GM12878 (cell line): Measurements from ENCODE around the gene CELF2. TPM values are rescaled to one million over a fixed set of nuclear protein-coding genes. Genes with fewer than 3 reads are reported as not detected.

Experiments
- ATAC-seq: fragments of 200-7000 bp; cut with Tn5 transposase; 3 replicates; pipeline ENCODE4 v1.9.1; 2020; ENCODE audit warnings: mild to moderate bottlenecking, moderate library complexity
- BruUV-seq: library from RNA; stranded (reverse); fragments of 400-500 nt; replicated peaks from 2 replicates; lab custom pipeline; 2021; lab: Mats Ljungman, UMichigan
- CTCF ChIA-PET: fragments of 300-600 bp; sonication (Branson Sonifier 250); formaldehyde crosslinking; extraction: SDS; loops from one replicate; lab custom pipeline; 2021; ENCODE audit warnings: inconsistent platforms; lab: Yijun Ruan, JAX
- POLR2A ChIA-PET: fragments of 350-600 bp; formaldehyde crosslinking; extraction: SDS; loops from one replicate; lab custom pipeline; 2021; ENCODE audit warnings: inconsistent platforms; lab: Charles Lee
- RAD21 ChIA-PET: fragments of 300-600 bp; sonication (Branson Sonifier 250); formaldehyde crosslinking; loops from one replicate; lab custom pipeline; 2023; ENCODE audit warnings: antibody characterized with exemption; ENCODE audit not compliant: unreplicated experiment; lab: Charles Lee
- SMC1A ChIA-PET: fragments of 300-600 bp; sonication (Branson Sonifier 250); formaldehyde crosslinking; loops from one replicate; lab custom pipeline; 2023; ENCODE audit not compliant: unreplicated experiment, uncharacterized antibody; lab: Charles Lee
- DNase-seq: peaks from one replicate; pipeline ENCODE4 v3.0.0-alpha.2; 2011; ENCODE audit warnings: low read depth, low spot score
- FAIRE-seq: peaks from 3 replicates; lab custom pipeline; 2011; peaks lifted over from hg19 to GRCh38; lab: Jason Lieb, UNC
- H2AFZ ChIP-seq: 2 replicates; pipeline ENCODE4 v1.6.0; 2011; ENCODE audit warnings: low read depth, low read length, control low read depth; ENCODE audit not compliant: control insufficient read depth
- H3K27ac ChIP-seq: 2 replicates; pipeline ENCODE4 v1.5.1; 2011; ENCODE audit warnings: control low read depth; ENCODE audit not compliant: control insufficient read depth, insufficient read depth
- H3K27me3 ChIP-seq, 2 experiments: replicated peaks in 1 of 2; 2 replicates each; pipeline versions ENCODE4 v1.6.0 to v1.6.1; 2011; ENCODE audit warnings: low read length in 1 of 2; ENCODE audit not compliant: control insufficient read depth in 2 of 2, insufficient read depth in 2 of 2
- H3K36me3 ChIP-seq, 2 experiments: 2 replicates each; pipeline ENCODE4 v1.5.1; 2011; ENCODE audit warnings: low read length in 1 of 2; ENCODE audit not compliant: control insufficient read depth in 2 of 2, insufficient read depth in 2 of 2
- H3K4me1 ChIP-seq: 2 replicates; pipeline ENCODE4 v1.6.1; 2011; ENCODE audit warnings: mild to moderate bottlenecking, low read length, moderate library complexity, mixed read lengths; ENCODE audit not compliant: control insufficient read depth, insufficient read depth
- H3K4me2 ChIP-seq: 2 replicates; pipeline ENCODE4 v1.6.0; 2011; ENCODE audit warnings: control low read depth; ENCODE audit not compliant: control insufficient read depth, insufficient read depth
- H3K4me3 ChIP-seq: fragments of 200-600 bp; sonication (generic); 2 replicates; pipeline ENCODE4 v1.5.1; 2016
- H3K79me2 ChIP-seq: 2 replicates; pipeline ENCODE4 v1.6.0; 2011; ENCODE audit warnings: low read length; ENCODE audit not compliant: control insufficient read depth, insufficient read depth
- H3K9ac ChIP-seq: 2 replicates; pipeline ENCODE4 v1.8.0; 2011; ENCODE audit warnings: low read length, control low read depth, mixed read lengths; ENCODE audit not compliant: control insufficient read depth, insufficient read depth
- H3K9me3 ChIP-seq: replicated peaks from 3 replicates; pipeline ENCODE4 v1.5.1; 2011; ENCODE audit warnings: mild to moderate bottlenecking, low read length; ENCODE audit not compliant: control insufficient read depth, insufficient read depth
- H4K20me1 ChIP-seq: 2 replicates; pipeline ENCODE4 v1.6.0; 2011; ENCODE audit not compliant: control insufficient read depth, insufficient read depth
- ATF7 ChIP-seq: fragments of 450-650 bp; IDR thresholded peaks from 2 replicates; pipeline ENCODE4 v1.6.1; 2016; ENCODE audit warnings: low read depth, mild to moderate bottlenecking
- CHD2 ChIP-seq: IDR thresholded peaks from 2 replicates; pipeline ENCODE4 v1.6.1; 2011; ENCODE audit warnings: low read depth, low read length, improper control_type of control experiment, borderline replicate concordance
- CUX1 ChIP-seq: IDR thresholded peaks from 2 replicates; pipeline ENCODE4 v1.6.1; 2012; ENCODE audit warnings: improper control_type of control experiment, low read depth, low read length; ENCODE audit not compliant: insufficient replicate concordance
- FOXK2 ChIP-seq: fragments of 450-650 bp; IDR thresholded peaks from 2 replicates; pipeline ENCODE4 v1.6.1; 2017; ENCODE audit warnings: mild to moderate bottlenecking, moderate library complexity
- KDM1A ChIP-seq: fragments of 200-600 bp; sonication (generic); IDR thresholded peaks from 2 replicates; pipeline ENCODE4 v1.6.1; 2016; ENCODE audit warnings: borderline replicate concordance
- MEF2A ChIP-seq: IDR thresholded peaks from 2 replicates; pipeline ENCODE4 v1.6.1; 2011; ENCODE audit warnings: low read depth, mild to moderate bottlenecking, low read length, moderate library complexity; ENCODE audit not compliant: insufficient read depth
- PRDM15 ChIP-seq: fragments of 450-650 bp; formaldehyde crosslinking; IDR thresholded peaks from 2 replicates; pipeline ENCODE4 v1.4.0; 2020; ENCODE audit warnings: mild to moderate bottlenecking, moderate library complexity
- RAD21 ChIP-seq: IDR thresholded peaks from 2 replicates; pipeline ENCODE4 v1.6.1; 2011; ENCODE audit warnings: mild to moderate bottlenecking, low read depth, low read length, moderate library complexity; ENCODE audit not compliant: insufficient read depth
- TCF3 ChIP-seq: IDR thresholded peaks from 2 replicates; pipeline ENCODE4 v1.6.1; 2012; ENCODE audit warnings: low read depth, mild to moderate bottlenecking, low read length, borderline replicate concordance; ENCODE audit not compliant: insufficient read depth
- USF1 ChIP-seq: IDR thresholded peaks from 2 replicates; pipeline ENCODE4 v1.6.1; 2011; ENCODE audit warnings: borderline replicate concordance, low read depth, mild to moderate bottlenecking, moderate library complexity, mixed read lengths, low read length; ENCODE audit not compliant: insufficient read depth; ENCODE audit errors: extremely low read length
- ZNF217 ChIP-seq: fragments of 450-650 bp; IDR thresholded peaks from 2 replicates; pipeline ENCODE4 v1.6.1; 2017; ENCODE audit warnings: antibody characterized with exemption, mild to moderate bottlenecking
- ZZZ3 ChIP-seq: IDR thresholded peaks from 2 replicates; pipeline ENCODE4 v1.6.1; 2011; ENCODE audit warnings: low read depth; ENCODE audit not compliant: control insufficient read depth, insufficient read length
- WGBS: methylation state at CpG from one replicate; pipeline ENCODE4 v1.1.6; 2016; ENCODE audit warnings: low lambda C conversion rate; ENCODE audit not compliant: insufficient replicate concordance, insufficient coverage; ENCODE audit errors: missing lambda C conversion rate; 5-methylcytosine and 5-hydroxymethylcytosine counted together
- in situ Hi-C: fragments of 300-500 bp; cut with MboI; formaldehyde crosslinking; loops from 9 replicates; pipeline ENCODE4 v1.14.3; 2018; ENCODE audit warnings: mixed read lengths
- intact Hi-C: fragments of 100-400 bp; cut with micrococcal nuclease; formaldehyde crosslinking; loops from one replicate; pipeline ENCODE4 v1.14.2; 2022; ENCODE audit not compliant: unreplicated experiment
- polyA plus RNA-seq, 11 experiments: library from polyadenylated mRNA; depleted of rRNA in 4 of 11; unstranded in 6 of 11; stranded (reverse) in 5 of 11; fragments of >200 nt; fragmentation: Nextera tagmentation in 4 of 11; fragmentation: Illumina TruSeq in 1 of 11; extraction: Ambion mirVana in 4 of 11; extraction: Trizol in 1 of 11; gene quantifications; 1 replicate in 1 of 11; 2 replicates in 10 of 11; pipeline versions ENCODE4 v1.2.1 to v1.2.3, GENCODE V29; 2011 to 2016; ENCODE audit warnings: inconsistent platforms in 2 of 11, missing spikeins in 2 of 11, low read depth in 1 of 11
- total RNA-seq, 4 experiments: library from RNA; depleted of rRNA in 3 of 4; stranded (reverse); fragments of >200 nt in 3 of 4; fragmentation: Illumina TruSeq in 1 of 4; extraction: Trizol in 1 of 4; gene quantifications; 2 replicates each; pipeline versions ENCODE4 v1.2.1 to v1.2.3, GENCODE V29; 2013 to 2021

The CELF2 gene
- total and polyA plus RNA-seq, 10 of the 15 experiments (the other 5 are each of a cell fraction or from before 2014, with no cell fraction given) = 20.8 to 129 (median 86.3) TPM

GRCh38 chr10:11089272-11089671 lies 71.6 kb downstream of the CELF2 start (continued):
- TF ChIP-seq CUX1 = no peak
- no peak for TF ChIP-seq ZZZ3

GRCh38 chr10:11091517-11092102 lies 73.9 kb downstream of the CELF2 start:
- ChIA-PET SMC1A (interaction anchor here (0.6 kb wide), 1 partner anchor 360 kb away, joined by 3 read pairs; no protein-coding TSS in a partner anchor), RAD21 (no interaction called here), POLR2A (no interaction called here), CTCF (interaction anchor here (1.2 kb wide), 1 partner anchor 10 kb away, joined by 4 read pairs; no protein-coding TSS in a partner anchor)
- H4K20me1 ChIP-seq = no peaks in the 10 kb centered on the region
- H2AFZ ChIP-seq = no peak overlapping the region; the same call in 1 of the 2 replicates
- no peaks in the 10 kb centered on the region for H3K79me2 ChIP-seq
- no peaks in the 10 kb centered on the region for H3K36me3 ChIP-seq
- no peak for DNase-seq
- WGBS = 14% methylated on average over 10 of the region's 10 CpGs
- in situ Hi-C loops = no loop called here
- peak; percentile 46 for ATAC-seq
- no TSS peak for BruUV-seq
- no peak overlapping the region for H3K4me3 ChIP-seq
- no peak overlapping the region for H3K9ac ChIP-seq
- no peaks in the 10 kb centered on the region for H3K27me3 ChIP-seq
- H3K27ac ChIP-seq = no peak overlapping the region
- FAIRE-seq = peak; percentile 76
- H3K4me2 ChIP-seq = peak overlapping the region; percentile 28
- intact Hi-C loops = no loop called here
- H3K9me3 ChIP-seq = no peaks in the 10 kb centered on the region
- H3K4me1 ChIP-seq = peaks cover 5% of the 10 kb centered on the region; the same call in 1 of the 2 replicates
- TF ChIP-seq RAD21 = no peak
- TF ChIP-seq KDM1A = no peak
- no peak for TF ChIP-seq ZNF217
- TF ChIP-seq USF1 = no peak
- TF ChIP-seq TCF3 = no peak
- TF ChIP-seq ATF7 = no peak
- no peak for TF ChIP-seq CHD2
- no peak for TF ChIP-seq FOXK2
- no peak for TF ChIP-seq MEF2A
- TF ChIP-seq PRDM15 = no peak
